HCT116 (cell line): ENCODE measurements around the gene VPS35. TPM values are rescaled to one million over a fixed set of nuclear protein-coding genes. Genes with fewer than 3 reads are reported as not detected.

ENCODE experiments used
- ATAC-seq: fragments of 200-7000 bp; cut with Tn5 transposase; 2 replicates; pipeline ENCODE4 v1.9.1; 2020; ENCODE audit warnings: mild to moderate bottlenecking, moderate library complexity
- BruUV-seq: library from RNA; stranded (reverse); fragments of 400-500 nt; replicated peaks from 2 replicates; lab custom pipeline; 2021; lab: Mats Ljungman, UMichigan
- CTCF ChIA-PET: fragments of 300-600 bp; sonication (Branson Sonifier 250); formaldehyde crosslinking; loops from one replicate; lab custom pipeline; 2021; ENCODE audit warnings: antibody characterized with exemption; lab: Charles Lee
- POLR2A ChIA-PET: fragments of 300-600, 350-600 bp; sonication (Branson Sonifier 250); formaldehyde crosslinking; loops from one replicate; lab custom pipeline; 2021; ENCODE audit warnings: antibody characterized with exemption; lab: Charles Lee
- RAD21 ChIA-PET, 2 experiments: fragments of 300-600 bp; sonication (Branson Sonifier 250); formaldehyde crosslinking; loops; one replicate each; lab custom pipeline; 2023; ENCODE audit warnings: low total read pairs in 2 of 2; ENCODE audit not compliant: uncharacterized antibody in 2 of 2, unreplicated experiment in 2 of 2, low non-redundant PET in 1 of 2; lab: Charles Lee
- DNase-seq: peaks from one replicate; pipeline ENCODE4 v3.0.0-alpha.2; 2010; ENCODE audit warnings: low read depth, low spot score
- H2AFZ ChIP-seq: fragments of 200-600 bp; shearing (Covaris generic), sonication (generic); 2 replicates; pipeline ENCODE4 v1.6.1; 2017; ENCODE audit warnings: low read depth, mixed run types, mixed read lengths, antibody characterized with exemption, low read length; ENCODE audit not compliant: poor library complexity, severe bottlenecking
- H3K27ac ChIP-seq: 2 replicates; pipeline ENCODE4 v1.5.1; 2012; ENCODE audit warnings: low read depth, low read length
- H3K27me3 ChIP-seq: fragments of 200-600 bp; sonication (generic); 2 replicates; pipeline ENCODE4 v1.6.1; 2016; ENCODE audit warnings: mixed run types, low read length, mixed read lengths; ENCODE audit not compliant: insufficient read depth
- H3K36me3 ChIP-seq, 2 experiments: fragments of 200-500 bp in 1 of 2; fragments of 200-600 bp in 1 of 2; sonication (Bioruptor generic) in 1 of 2; sonication (generic) in 1 of 2; 2 replicates each; pipeline versions ENCODE4 v1.5.1 to v1.6.1; 2014 to 2016; ENCODE audit warnings: low read length in 2 of 2, inconsistent platforms in 1 of 2, mixed read lengths in 1 of 2, mixed run types in 1 of 2; ENCODE audit not compliant: insufficient read depth in 2 of 2, control insufficient read depth in 1 of 2
- H3K4me1 ChIP-seq, 2 experiments: fragments of 200-600 bp in 1 of 2; sonication (generic) in 1 of 2; 2 replicates each; pipeline versions ENCODE4 v1.5.1 to v1.6.1; 2012 to 2017; ENCODE audit warnings: low read length in 2 of 2, inconsistent platforms in 1 of 2, mild to moderate bottlenecking in 1 of 2, mixed read lengths in 1 of 2, mixed run types in 1 of 2, moderate library complexity in 1 of 2; ENCODE audit not compliant: insufficient read depth in 2 of 2, control insufficient read depth in 1 of 2
- H3K4me2 ChIP-seq: fragments of 200-600 bp; sonication (generic); 2 replicates; pipeline ENCODE4 v1.6.1; 2017; ENCODE audit warnings: mixed run types, low read length, mixed read lengths
- H3K4me3 ChIP-seq, 2 experiments: fragments of 200-600 bp in 1 of 2; sonication (generic) in 1 of 2; replicated peaks in 1 of 2; 2 replicates each; pipeline ENCODE4 v1.5.1; 2011 to 2016; ENCODE audit warnings: low read length in 2 of 2, control low read depth in 1 of 2, low read depth in 1 of 2, mild to moderate bottlenecking in 1 of 2, mixed read lengths in 1 of 2, mixed run types in 1 of 2
- H3K79me2 ChIP-seq: fragments of 200-600 bp; sonication (generic); 2 replicates; pipeline ENCODE4 v1.6.1; 2017; ENCODE audit warnings: mild to moderate bottlenecking, mixed run types, low read length, moderate library complexity, mixed read lengths; ENCODE audit not compliant: insufficient read depth
- H3K9ac ChIP-seq: fragments of 200-600 bp; sonication (generic); 2 replicates; pipeline ENCODE4 v1.6.1; 2016; ENCODE audit warnings: low read length, mixed read lengths
- H3K9me2 ChIP-seq: fragments of 200-600 bp; sonication (generic), shearing (Covaris generic); 2 replicates; pipeline ENCODE4 v1.6.1; 2017; ENCODE audit warnings: mixed run types, mild to moderate bottlenecking, moderate library complexity; ENCODE audit not compliant: insufficient read depth
- H3K9me3 ChIP-seq, 2 experiments: fragments of 200-500 bp in 1 of 2; fragments of 200-600 bp in 1 of 2; sonication (Bioruptor generic) in 1 of 2; sonication (generic) in 1 of 2; 2 replicates each; pipeline ENCODE4 v1.6.1; 2014 to 2017; ENCODE audit warnings: low read length in 2 of 2, mixed read lengths in 2 of 2, inconsistent platforms in 1 of 2, low read depth in 1 of 2, mild to moderate bottlenecking in 1 of 2, mixed run types in 1 of 2, moderate library complexity in 1 of 2; ENCODE audit not compliant: control insufficient read depth in 1 of 2, insufficient read depth in 1 of 2
- H4K20me1 ChIP-seq: fragments of 200-600 bp; sonication (generic), shearing (Covaris generic); 2 replicates; pipeline ENCODE4 v1.6.1; 2017; ENCODE audit warnings: mixed run types, mild to moderate bottlenecking, moderate library complexity; ENCODE audit not compliant: insufficient read depth
- CBX3 ChIP-seq: IDR thresholded peaks from 2 replicates; pipeline ENCODE4 v1.6.1; 2012; ENCODE audit warnings: low read depth
- EGR1 ChIP-seq: IDR thresholded peaks from 2 replicates; pipeline ENCODE4 v1.6.1; 2012; ENCODE audit warnings: low read depth
- EZH2phosphoT487 ChIP-seq: fragments of 200-600 bp; IDR thresholded peaks from 2 replicates; pipeline ENCODE4 v1.6.1; 2018; ENCODE audit warnings: antibody characterized with exemption, borderline replicate concordance
- FOSL1 ChIP-seq: IDR thresholded peaks from 2 replicates; pipeline ENCODE4 v1.6.1; 2012; ENCODE audit warnings: low read depth
- POLR2A ChIP-seq: IDR thresholded peaks from 2 replicates; pipeline ENCODE4 v1.7.0; 2011; ENCODE audit warnings: borderline replicate concordance; ENCODE audit not compliant: insufficient read depth, insufficient read length; ENCODE audit errors: extremely low read depth
- intact Hi-C: fragments of 100-400 bp; cut with micrococcal nuclease; formaldehyde crosslinking; loops from 2 replicates; pipeline ENCODE4 v1.10.0; 2022
- total RNA-seq: library from RNA; stranded (reverse); gene quantifications from one replicate; pipeline ENCODE4 v1.2.1, GENCODE V29; 2021; ENCODE audit not compliant: unreplicated experiment
- TF ChIP-seq, protein P1 (sequence below): IDR thresholded peaks from 2 replicates; pipeline ENCODE4 v1.6.1; 2012; ENCODE audit warnings: low read depth
- TF ChIP-seq, protein P2 (sequence below): IDR thresholded peaks from 2 replicates; pipeline ENCODE4 v1.6.1; 2012
- TF ChIP-seq, protein P3 (sequence below): IDR thresholded peaks from 2 replicates; pipeline ENCODE4 v1.6.1; 2011; ENCODE audit warnings: mild to moderate bottlenecking, low read length, moderate library complexity; ENCODE audit not compliant: insufficient replicate concordance; ENCODE audit errors: extremely low read depth

The VPS35 gene
- total RNA-seq, 1 experiment from 2014 or later = 115 TPM

DNA sequence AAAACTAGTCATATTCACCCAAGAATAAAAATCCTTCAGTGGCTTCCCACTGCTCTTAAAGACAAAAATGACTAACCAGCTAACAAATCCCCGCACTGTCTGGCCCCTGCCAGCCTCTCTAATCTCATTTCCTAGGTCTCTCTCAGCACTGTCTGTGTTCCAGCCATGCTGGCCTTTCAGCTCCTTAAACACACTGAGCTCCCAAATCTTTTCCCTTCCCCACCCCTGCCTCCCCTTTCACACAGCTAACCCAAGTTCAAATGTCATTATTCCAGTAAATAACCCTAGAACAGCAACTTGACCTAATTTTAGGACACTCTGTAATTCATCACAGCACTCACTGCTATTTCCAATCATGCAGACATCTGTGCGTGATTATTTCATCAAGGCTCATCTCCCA, 75.6 kb downstream of the VPS35 start:
- DNase-seq (no peak), ATAC-seq (no peak)
- ChIA-PET POLR2A (no interaction called here), CTCF (no interaction called here), RAD21 (no interaction called here)
- Histone ChIP-seq H3K4me1 (no peaks in the 10 kb centered on the region), H3K9ac (no peak overlapping the region), H4K20me1 (no peaks in the 10 kb centered on the region), H3K4me3 (no peak overlapping the region), H3K9me3 (no peaks in the 10 kb centered on the region), H3K27ac (no peak overlapping the region), H3K36me3 (peaks cover 26 to 44% of the 10 kb centered on the region in 2 experiments), H3K9me2 (no peaks in the 10 kb centered on the region), H2AFZ (no peak overlapping the region)
- BruUV-seq = no TSS peak
- TF ChIP-seq, protein P1, sequence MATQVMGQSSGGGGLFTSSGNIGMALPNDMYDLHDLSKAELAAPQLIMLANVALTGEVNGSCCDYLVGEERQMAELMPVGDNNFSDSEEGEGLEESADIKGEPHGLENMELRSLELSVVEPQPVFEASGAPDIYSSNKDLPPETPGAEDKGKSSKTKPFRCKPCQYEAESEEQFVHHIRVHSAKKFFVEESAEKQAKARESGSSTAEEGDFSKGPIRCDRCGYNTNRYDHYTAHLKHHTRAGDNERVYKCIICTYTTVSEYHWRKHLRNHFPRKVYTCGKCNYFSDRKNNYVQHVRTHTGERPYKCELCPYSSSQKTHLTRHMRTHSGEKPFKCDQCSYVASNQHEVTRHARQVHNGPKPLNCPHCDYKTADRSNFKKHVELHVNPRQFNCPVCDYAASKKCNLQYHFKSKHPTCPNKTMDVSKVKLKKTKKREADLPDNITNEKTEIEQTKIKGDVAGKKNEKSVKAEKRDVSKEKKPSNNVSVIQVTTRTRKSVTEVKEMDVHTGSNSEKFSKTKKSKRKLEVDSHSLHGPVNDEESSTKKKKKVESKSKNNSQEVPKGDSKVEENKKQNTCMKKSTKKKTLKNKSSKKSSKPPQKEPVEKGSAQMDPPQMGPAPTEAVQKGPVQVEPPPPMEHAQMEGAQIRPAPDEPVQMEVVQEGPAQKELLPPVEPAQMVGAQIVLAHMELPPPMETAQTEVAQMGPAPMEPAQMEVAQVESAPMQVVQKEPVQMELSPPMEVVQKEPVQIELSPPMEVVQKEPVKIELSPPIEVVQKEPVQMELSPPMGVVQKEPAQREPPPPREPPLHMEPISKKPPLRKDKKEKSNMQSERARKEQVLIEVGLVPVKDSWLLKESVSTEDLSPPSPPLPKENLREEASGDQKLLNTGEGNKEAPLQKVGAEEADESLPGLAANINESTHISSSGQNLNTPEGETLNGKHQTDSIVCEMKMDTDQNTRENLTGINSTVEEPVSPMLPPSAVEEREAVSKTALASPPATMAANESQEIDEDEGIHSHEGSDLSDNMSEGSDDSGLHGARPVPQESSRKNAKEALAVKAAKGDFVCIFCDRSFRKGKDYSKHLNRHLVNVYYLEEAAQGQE = no peak
- TF ChIP-seq, protein P2, sequence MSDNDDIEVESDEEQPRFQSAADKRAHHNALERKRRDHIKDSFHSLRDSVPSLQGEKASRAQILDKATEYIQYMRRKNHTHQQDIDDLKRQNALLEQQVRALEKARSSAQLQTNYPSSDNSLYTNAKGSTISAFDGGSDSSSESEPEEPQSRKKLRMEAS = no peak
- TF ChIP-seq EGR1 (no peak), FOSL1 (no peak), EZH2phosphoT487 (no peak), CBX3 (no peak), POLR2A (no peak)
- TF ChIP-seq, protein P3, sequence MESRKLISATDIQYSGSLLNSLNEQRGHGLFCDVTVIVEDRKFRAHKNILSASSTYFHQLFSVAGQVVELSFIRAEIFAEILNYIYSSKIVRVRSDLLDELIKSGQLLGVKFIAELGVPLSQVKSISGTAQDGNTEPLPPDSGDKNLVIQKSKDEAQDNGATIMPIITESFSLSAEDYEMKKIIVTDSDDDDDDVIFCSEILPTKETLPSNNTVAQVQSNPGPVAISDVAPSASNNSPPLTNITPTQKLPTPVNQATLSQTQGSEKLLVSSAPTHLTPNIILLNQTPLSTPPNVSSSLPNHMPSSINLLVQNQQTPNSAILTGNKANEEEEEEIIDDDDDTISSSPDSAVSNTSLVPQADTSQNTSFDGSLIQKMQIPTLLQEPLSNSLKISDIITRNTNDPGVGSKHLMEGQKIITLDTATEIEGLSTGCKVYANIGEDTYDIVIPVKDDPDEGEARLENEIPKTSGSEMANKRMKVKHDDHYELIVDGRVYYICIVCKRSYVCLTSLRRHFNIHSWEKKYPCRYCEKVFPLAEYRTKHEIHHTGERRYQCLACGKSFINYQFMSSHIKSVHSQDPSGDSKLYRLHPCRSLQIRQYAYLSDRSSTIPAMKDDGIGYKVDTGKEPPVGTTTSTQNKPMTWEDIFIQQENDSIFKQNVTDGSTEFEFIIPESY = no peak
- TF ChIP-seq, all 23 proteins: peak for 0
- Histone ChIP-seq H3K27me3 (no peaks in the 10 kb centered on the region), H3K4me2 (no peak overlapping the region), H3K79me2 (peaks cover 45% of the 10 kb centered on the region)
- intact Hi-C loops = no loop called here
